ENCODE measurements around the gene ALDH4A1. TPM values are rescaled to one million over a fixed set of nuclear protein-coding genes. Genes with fewer than 3 reads are reported as not detected.

The ALDH4A1 gene
- total and polyA plus RNA-seq, 2 of the 4 experiments (the other 2 are of a cell fraction): 8.6 to 21.1 TPM

DNA sequence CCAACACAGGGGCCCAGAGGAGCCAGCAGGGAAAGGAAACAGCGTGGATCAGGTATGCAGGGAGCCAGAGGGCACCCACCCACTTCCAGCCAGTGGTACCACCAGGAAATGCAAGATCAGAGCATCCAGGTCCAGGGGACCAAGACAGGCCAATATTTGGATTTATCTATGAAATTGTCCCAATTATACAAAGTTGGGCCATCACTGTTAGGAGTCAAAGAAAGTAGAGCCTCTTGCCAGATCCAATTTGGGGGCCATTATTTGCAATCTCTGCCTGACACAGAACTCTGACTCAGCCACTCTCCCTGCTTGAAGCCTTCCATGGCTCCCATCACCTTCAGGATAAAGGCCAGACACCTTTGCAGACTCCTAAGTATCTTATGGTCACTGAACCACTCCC, 21.8 kb downstream of the ALDH4A1 start:
- Histone ChIP-seq H2BK15ac (ENCODE audit: low read depth, low read length) (no peak overlapping the region), H3K9ac (ENCODE audit: low read depth, low read length) (no peak overlapping the region), H4K20me1 (ENCODE audit: insufficient read depth, low read length) (no peaks in the 10 kb centered on the region; the same call in none of the 2 replicates), H3K4me2 (ENCODE audit: low read depth, low read length) (no peak overlapping the region), H3K9me3 (ENCODE audit: control insufficient read depth, insufficient read depth, low read length) (no peaks in the 10 kb centered on the region), H4K91ac (ENCODE audit: insufficient read depth, low read depth, low read length) (no peak overlapping the region), H2AK9ac (replicated peaks; ENCODE audit: low read depth, low read length, poor library complexity) (no peak overlapping the region), H3K18ac (ENCODE audit: low read depth, low read length) (no peak overlapping the region), H3K23ac (ENCODE audit: low read depth, low read length) (no peak overlapping the region), H3K9me1 (ENCODE audit: insufficient read depth, low read length) (no peaks in the 10 kb centered on the region), H2AK5ac (ENCODE audit: low read depth, low read length) (no peak overlapping the region), H4K5ac (ENCODE audit: low read depth, low read length) (no peak overlapping the region), H3K79me1 (ENCODE audit: low read depth in 1 of 2, low read length in 2 of 2) (no peaks in the 10 kb centered on the region), H3K4ac (ENCODE audit: low read depth, low read length) (no peak overlapping the region), H2BK5ac (ENCODE audit: low read depth, low read length, poor library complexity, severe bottlenecking) (no peak overlapping the region), H2AFZ (replicated peaks; ENCODE audit: low read length, poor library complexity) (no peak overlapping the region), H2BK20ac (ENCODE audit: low read depth, low read length) (no peak overlapping the region), H3K4me1 (ENCODE audit: control insufficient read depth, insufficient read depth, low read length) (no peaks in the 10 kb centered on the region), H3K56ac (ENCODE audit: extremely low read depth, insufficient read depth, low read length) (no peak overlapping the region), H3K27ac (ENCODE audit: insufficient read depth, low read length) (no peak overlapping the region), H3K36me3 (ENCODE audit: control insufficient read depth, insufficient read depth, low read length) (peaks cover 2% of the 10 kb centered on the region), H3K14ac (replicated peaks; ENCODE audit: low read depth, low read length) (no peak overlapping the region), H2BK120ac (ENCODE audit: low read depth, low read length) (no peak overlapping the region), H3K4me3 (ENCODE audit: insufficient read depth, low read depth, low read length) (no peak overlapping the region), H4K8ac (ENCODE audit: low read depth in 2 of 2, low read length in 2 of 2) (no peak overlapping the region), H3K27me3 (ENCODE audit: control insufficient read depth, insufficient read depth, low read length) (no peaks in the 10 kb centered on the region)
- intact Hi-C loops (cut with micrococcal nuclease) (no loop called here), dilution Hi-C loops (cut with HindIII; ENCODE audit: low sequenced_read_pairs, unreplicated experiment) (no loop called here), in situ Hi-C loops (cut with MboI; ENCODE audit: low sequenced_read_pairs) (no loop called here)
- ChIA-PET CTCF (no interaction called here), POLR2A (ENCODE audit: unreplicated experiment) (no interaction called here)
- no CpG with 5 or more reads among the region's 1 CpG for WGBS, 2 experiments (ENCODE audit: extremely low coverage in 2 of 2, insufficient read length in 1 of 2)
- DNase-seq: no peak
- BruUV-seq (replicated peaks): no TSS peak
- TF ChIP-seq BHLHE40 (IDR thresholded peaks at IDR 0.05; ENCODE audit: low read depth, low read length) (no peak), POLR2A (IDR thresholded peaks at IDR 0.05; ENCODE audit: low read depth, low read length) (no peak), RAD21 (IDR thresholded peaks at IDR 0.05; ENCODE audit: low read length) (no peak), MXI1 (IDR thresholded peaks at IDR 0.05; ENCODE audit: borderline replicate concordance, low read depth, low read length) (no peak), FOS (IDR thresholded peaks at IDR 0.05; ENCODE audit: low read depth, low read length) (no peak)
- TF ChIP-seq, protein P1, sequence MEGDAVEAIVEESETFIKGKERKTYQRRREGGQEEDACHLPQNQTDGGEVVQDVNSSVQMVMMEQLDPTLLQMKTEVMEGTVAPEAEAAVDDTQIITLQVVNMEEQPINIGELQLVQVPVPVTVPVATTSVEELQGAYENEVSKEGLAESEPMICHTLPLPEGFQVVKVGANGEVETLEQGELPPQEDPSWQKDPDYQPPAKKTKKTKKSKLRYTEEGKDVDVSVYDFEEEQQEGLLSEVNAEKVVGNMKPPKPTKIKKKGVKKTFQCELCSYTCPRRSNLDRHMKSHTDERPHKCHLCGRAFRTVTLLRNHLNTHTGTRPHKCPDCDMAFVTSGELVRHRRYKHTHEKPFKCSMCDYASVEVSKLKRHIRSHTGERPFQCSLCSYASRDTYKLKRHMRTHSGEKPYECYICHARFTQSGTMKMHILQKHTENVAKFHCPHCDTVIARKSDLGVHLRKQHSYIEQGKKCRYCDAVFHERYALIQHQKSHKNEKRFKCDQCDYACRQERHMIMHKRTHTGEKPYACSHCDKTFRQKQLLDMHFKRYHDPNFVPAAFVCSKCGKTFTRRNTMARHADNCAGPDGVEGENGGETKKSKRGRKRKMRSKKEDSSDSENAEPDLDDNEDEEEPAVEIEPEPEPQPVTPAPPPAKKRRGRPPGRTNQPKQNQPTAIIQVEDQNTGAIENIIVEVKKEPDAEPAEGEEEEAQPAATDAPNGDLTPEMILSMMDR (conservative IDR thresholded peaks at IDR 0.05; ENCODE audit: low read depth, low read length): no peak
- TF ChIP-seq, protein P2, sequence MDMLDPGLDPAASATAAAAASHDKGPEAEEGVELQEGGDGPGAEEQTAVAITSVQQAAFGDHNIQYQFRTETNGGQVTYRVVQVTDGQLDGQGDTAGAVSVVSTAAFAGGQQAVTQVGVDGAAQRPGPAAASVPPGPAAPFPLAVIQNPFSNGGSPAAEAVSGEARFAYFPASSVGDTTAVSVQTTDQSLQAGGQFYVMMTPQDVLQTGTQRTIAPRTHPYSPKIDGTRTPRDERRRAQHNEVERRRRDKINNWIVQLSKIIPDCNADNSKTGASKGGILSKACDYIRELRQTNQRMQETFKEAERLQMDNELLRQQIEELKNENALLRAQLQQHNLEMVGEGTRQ (IDR thresholded peaks at IDR 0.05; ENCODE audit: low read depth, low read length): no peak
- no peak for ATAC-seq (ENCODE audit: low read depth)
